ENCODE measurements around the gene UBE2I. TPM values are rescaled to one million over a fixed set of nuclear protein-coding genes. Genes with fewer than 3 reads are reported as not detected.
"Not testable (repeated sequence)": the region's sequence is repeated elsewhere in the genome, so short reads cannot be mapped to it uniquely, and the experiment has no call there.

Gene UBE2I
- total RNA-seq, 1 donor from 2014 or later: 86.6 TPM

DNA sequence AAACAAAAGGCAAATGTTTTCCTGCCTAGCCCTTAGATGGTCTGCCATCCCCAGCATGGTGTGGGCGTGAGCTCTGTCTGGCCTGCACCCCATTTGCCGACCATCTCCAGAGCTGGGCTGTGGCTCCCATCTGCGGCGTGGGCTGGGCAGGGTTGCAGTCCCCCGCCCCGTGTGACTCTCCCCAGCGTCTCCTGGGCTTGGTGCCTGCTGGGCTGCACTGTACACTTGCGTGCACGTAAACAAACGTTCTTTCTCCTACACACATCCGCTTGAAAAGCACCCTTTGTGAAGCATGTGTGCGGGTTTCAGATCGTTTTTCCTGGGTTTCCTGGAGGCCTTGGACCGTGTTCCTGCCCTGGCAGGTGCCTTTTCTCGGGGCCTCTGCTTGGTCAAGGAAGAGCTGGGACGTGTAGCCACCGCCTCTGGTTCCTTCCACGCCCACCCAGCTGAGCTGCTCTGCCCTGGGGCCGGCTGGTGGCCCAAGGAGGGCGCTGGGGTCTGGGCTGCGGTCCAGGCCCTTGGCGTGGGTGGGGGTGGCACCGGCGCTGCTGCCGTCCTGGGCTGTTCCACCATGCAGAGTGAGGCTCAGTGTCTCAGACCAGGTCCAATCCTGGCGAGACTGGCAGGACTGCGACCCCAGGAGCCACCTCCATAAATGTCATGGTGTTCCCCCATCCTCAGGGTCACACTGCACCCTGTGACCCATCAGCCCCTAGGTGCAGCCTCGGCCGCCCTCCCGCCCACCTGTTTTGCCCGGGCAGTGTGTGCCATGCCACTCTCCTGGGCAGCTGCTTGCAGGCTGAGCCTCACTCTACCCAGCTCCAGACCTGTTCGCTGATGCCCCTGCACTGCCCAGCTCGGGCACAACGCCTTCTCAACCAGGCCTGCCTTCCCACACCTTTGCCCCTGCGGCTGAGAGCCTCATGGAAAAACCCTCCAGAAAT, 14.1 kb downstream of the UBE2I start:
- intact Hi-C loops (cut with DNase I): no loop called here
- DNase-seq (ENCODE audit: low spot score): no peak

DNA sequence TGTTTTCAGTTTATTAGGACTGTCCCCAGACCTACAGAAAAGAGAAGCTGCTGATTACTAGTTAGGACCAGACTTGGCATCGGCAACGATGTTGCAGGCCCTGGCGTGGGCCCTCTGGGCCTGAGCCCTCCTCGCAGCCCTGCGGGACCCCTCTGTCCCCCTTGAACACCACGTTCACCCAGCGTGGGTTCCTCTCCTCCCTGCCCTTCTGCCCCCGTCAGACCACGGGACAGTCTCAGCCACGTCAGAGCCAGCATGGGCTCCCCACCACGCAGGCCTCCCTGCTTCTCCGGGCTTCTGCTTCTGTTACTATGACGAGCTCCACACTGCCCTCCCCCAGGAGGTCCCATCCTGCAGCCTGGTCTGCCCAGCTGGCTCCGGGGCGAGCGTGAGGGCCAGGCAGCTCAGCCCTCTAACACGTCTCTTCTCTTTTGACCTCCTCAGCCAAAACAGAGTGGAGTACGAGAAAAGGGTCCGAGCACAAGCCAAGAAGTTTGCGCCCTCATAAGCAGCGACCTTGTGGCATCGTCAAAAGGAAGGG, 14.9 kb downstream of the UBE2I start:
- intact Hi-C loops (cut with DNase I): no loop called here

DNA sequence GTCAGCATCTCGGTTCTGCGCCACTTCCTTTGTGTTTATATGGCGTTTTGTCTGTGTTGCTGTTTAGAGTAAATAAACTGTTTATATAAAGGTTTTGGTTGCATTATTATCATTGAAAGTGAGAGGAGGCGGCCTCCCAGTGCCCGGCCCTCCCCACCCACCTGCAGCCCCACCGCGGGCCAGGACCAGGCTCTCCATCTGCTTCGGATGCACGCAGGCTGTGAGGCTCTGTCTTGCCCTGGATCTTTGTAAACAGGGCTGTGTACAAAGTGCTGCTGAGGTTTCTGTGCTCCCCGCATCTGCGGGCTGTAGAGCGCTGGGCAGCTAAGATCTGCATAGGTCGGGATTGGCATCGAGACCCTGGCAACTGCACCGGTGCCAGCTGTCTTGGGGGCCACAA, 15.8 kb downstream of the UBE2I start:
- no peak for DNase-seq (ENCODE audit: low spot score)
- intact Hi-C loops (cut with DNase I): no loop called here

More for the DNA sequence above, 14.9 kb downstream of the UBE2I start:
- DNase-seq (ENCODE audit: low spot score): no peak

DNA sequence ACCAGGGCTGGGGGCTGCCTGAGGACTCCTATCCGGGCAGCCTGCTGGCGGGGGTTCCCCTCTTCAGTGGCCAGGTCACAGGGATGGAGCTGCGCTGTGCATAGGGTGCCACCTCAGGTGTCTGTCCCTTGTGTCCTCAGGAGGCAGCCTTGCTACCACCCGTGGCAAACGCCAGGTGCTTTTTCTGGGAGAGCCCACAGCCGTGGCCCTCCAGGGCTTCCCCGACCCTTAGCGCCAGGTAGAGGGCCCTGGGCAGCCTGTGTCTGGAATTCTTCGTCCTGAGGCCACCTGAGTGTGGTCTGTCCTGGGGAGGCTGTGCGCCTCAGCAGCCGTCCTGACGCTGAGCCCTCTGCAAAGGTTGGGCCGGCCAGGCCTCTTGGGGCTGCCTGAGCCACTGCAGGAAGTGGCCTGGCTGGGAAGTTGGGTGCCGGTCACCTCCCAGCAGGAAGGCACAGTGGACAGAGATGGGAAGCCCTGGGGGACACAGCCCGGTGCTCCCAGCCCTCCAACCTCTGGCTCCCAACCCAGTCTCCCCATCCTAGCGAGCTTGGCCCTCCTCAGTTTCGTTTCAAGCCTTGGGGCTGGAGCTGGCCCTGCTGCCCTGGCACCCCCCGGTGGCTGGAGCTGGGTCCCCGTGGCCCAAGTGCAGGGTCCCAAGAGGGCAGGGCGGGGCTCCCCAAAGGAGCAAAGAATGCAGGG, 16.4 kb downstream of the UBE2I start:
- DNase-seq (ENCODE audit: low spot score): no peak
- intact Hi-C loops (cut with DNase I): no loop called here

DNA sequence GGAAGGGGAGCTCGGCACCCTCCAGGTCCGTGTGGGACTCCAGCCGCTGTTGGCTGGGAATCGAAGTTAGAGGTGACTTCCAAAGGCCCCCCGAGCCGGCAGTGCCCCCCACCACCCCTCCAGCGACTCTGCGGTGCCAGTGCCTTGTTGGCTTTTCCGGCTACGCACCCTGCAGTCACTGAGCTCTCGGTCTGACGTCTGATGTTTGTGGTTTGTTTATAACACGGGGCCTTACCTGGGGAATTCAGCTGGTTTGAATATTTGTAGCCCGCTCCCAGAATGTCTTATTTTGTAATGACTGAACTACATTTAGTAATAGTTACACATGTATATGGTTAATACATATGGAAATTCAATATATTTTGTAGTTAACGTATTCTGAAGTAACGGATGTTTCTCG, 17.0 kb downstream of the UBE2I start:
- intact Hi-C loops (cut with DNase I): no loop called here

DNA sequence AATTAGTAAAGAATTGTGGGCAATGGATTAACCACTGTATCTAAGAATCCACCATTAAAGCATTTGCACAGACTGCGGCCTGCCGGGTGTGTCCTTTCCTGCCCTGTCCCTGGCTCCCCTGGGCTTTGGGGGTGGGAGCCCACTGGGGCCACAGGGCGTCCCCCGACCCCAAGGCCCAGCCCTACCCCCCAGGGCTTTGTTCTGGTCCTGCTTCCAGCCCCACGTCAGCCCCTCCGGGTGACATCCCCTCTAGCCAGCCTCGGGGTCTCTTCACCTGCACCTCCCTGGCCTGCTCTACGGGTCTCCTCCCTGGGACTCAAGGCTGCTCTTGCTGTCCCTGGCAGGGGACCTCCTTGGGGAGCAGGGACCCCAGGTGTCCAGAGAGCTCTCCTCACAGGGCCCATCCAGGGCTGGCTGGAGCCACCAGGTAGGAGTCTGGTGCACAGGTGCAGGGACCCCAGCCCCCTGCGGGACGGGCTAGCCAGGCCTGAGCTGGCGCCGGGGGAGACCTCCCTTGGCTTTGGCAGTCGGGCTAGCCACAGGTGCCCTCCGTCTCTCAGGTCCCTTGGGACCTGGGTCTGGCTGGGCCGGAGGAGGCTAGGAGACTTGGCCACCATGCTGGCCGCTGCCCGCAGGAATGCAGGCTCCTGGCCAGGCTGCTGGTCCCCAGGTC, 17.6 kb downstream of the UBE2I start:
- intact Hi-C loops (cut with DNase I): no loop called here
- no peak for DNase-seq (ENCODE audit: low spot score)

More for the DNA sequence above, 17.0 kb downstream of the UBE2I start:
- no peak for DNase-seq (ENCODE audit: low spot score)

DNA sequence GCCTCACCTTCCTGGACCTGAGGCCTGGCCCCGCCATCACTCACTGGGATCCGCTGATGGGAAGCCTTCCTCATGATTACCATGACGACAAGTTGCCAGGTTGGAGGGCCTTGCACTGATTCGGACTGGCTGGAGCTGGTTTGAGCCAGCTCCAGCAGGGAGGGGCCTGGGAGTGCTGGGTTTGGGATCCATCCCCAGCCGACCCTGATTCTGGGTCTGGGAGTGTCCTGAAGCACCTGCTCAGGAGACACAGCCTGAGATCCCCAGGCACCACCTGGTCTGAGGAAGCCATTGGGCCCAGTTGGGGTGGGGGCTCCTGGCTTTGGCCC, 18.1 kb downstream of the UBE2I start:
- intact Hi-C loops (cut with DNase I): no loop called here
- DNase-seq (ENCODE audit: low spot score): no peak

DNA sequence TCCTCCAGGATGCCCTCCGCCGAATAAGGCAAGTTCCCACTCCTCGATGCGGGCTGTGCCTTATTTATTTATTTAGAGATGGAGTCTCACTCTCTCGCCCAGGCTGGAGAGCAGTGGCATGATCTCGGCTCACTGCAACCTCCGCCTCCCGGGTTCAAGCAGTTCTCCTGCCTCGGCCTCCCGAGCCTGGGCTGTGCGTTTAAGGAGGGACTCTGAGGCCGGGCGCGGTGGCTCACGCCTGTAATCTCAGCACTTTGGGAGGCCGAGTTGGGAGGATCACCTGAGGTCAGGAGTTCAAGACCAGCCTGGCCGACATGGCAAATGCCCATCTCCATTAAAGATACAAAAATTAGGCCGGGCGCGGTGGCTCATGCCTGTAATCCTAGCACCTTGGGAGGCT, 18.7 kb downstream of the UBE2I start:
- DNase-seq (ENCODE audit: low spot score); intact Hi-C loops (cut with DNase I): not testable (repeated sequence)

DNA sequence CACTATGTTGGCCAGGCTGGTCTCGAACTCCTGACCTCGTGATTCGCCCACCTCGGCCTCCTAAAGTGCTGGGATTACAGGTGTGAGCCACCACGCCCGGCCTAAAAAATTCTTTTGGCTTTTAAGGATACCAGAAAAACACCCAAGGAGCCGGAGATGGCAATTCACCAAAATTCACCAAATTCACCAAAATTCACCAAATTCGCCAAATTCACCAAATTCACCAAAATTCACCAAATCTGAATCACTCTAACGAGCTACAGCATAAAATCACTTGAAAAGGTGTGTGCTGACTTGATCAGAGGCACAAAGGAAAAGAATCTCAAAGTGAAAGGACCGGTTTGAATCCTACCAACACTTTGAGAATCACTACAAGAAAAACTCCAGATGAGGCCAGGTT, 19.5 kb downstream of the UBE2I start:
- intact Hi-C loops (cut with DNase I); DNase-seq (ENCODE audit: low spot score): not testable (repeated sequence)

DNA sequence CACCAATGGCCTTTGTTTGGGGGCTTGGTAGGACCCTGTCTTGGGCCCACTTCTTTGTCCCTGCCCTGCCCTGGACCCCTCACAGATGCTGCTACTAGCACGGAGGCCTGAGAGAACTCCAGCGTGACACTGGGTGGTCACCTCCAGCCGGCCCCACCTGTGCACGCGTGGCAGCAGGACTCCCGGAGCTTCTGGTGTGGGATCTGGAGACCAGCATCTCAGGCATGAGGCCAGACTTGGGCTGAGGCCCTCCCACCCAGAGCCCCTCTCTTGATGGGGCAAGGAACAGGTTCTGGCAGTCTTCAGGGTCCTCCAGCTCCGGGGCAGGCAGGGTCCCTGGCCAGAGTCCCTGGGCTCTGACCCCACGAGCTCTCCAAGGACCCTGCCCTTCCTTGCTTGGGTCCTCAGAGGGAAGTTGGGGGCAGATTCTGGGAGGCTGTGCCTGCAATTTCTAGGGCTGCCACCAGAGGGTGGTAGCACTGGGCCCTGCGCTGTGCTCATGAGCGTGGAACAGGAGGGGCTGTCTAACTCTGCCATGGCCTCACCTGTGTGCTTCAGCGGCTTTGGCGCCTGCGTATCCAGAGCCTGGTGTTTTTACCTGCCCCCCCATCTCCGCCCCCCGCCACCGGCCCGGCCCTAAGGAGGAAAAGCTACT, 21.0 kb downstream of the UBE2I start:
- intact Hi-C loops (cut with DNase I): loop anchor here (10.0 kb wide), 1 partner anchor 56 kb away; no protein-coding TSS in a partner anchor
- DNase-seq (ENCODE audit: low spot score): no peak

DNA sequence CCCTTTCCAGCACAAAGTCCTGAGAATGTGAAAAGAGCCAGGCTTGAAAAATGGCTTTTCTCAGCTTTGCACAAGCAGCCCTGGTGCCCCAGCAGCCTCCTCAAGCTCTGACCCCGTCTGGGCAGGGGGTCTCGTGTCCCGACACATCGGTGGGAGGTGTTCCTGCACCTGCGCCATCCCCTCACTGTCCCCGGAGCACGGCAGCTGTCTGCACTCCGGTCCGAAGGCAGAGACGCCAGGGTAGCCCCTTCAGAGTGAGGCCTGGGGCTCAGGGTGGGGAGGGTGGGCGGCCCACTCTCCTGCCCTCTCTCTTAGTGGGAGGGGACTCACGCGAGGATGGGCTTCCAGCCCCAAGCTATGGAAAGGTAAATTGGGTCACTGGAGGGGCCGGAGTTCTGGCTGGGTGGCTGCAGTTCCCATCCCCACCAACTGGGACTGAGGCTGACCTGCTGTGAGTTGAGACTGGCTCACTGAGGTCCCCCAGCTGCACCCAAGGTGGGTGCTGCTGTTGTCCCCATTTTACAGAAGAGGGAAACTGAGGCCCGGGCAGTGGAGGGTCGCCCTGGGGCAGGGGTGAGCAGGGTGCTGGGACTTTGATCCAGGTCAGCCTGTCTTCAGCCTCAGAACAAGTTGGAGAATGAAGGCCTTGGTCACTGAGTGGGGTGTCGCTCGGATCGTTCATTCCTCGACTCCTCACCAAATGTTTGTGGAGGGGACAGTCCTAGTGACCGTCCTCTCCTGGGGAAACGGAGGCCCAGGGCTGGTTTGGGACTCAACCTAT, 21.7 kb downstream of the UBE2I start:
- intact Hi-C loops (cut with DNase I): loop anchor here (10.0 kb wide), 1 partner anchor 56 kb away; no protein-coding TSS in a partner anchor
- no peak for DNase-seq (ENCODE audit: low spot score)

DNA sequence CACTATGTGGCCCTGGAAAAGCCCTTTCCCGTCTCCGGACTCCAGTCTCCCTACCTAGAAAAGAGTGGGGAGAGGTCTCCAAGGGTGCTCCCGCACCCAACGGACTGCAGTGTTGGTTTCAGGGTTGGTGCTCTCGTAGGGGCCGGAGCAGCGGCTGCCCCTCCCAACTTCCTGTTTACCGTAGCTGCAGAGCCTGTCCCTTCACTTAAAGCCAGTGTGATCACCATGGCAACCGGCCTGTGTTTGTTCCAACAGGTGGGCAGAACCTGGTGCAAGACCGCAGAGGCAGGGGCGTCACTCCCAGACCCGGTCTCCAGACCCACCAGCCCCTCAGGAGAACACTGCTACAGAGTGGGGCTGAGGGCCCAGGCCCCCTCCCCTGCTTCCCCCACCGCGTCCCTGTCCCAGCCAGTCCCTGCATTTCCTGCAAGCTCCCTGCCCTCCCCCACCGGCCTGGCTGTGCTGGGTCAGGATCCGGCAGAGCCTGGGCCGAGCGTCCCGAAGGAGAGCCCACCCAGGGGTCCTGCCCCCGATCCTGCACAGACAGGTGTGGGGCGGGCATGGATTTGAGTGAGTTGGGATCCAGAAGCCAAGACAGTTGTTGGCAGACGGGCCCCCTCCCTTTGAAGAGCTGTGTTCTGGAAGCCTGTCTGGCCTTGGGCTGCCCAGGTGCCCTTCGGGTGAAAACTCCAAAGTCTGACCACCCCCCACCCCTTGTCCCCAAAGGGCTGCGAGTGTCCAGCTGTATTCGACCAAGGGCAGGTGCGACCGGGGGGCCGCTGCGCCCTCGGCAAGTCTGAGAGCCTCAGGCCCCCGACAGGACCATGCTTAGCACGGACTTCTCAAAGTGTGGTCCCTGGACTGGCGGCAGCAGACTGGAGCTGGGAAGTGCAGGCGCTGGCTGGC, 22.5 kb downstream of the UBE2I start:
- intact Hi-C loops (cut with DNase I): loop anchor here (10.0 kb wide), 1 partner anchor 57 kb away; no protein-coding TSS in a partner anchor
- no peak for DNase-seq (ENCODE audit: low spot score)

DNA sequence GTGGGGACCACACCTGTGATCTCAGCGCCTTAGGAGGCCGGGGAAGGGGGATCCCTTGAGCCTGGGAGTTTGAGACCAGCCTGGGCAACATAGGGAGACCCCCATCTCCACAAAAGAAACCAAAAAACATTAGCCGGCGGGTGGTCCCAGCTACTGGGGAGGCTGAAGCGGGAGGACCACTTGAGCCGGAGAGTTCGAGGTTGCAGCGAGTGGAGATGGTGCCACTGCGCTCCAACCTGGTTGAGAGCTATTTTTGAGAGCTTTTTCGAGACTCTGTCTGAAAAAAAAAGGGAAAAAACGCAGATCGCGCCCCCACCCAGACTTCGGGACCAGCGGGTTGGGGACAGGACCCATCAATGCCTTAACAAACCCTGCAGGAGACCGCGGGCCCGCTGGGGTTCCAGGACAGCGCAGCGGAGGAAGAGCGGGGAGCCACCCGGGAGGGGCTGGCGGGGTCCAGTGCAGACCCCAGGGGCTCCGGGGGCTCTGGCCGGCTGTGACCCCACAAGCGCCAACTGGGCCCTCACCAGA, 23.2 kb downstream of the UBE2I start:
- DNase-seq (ENCODE audit: low spot score): no peak
- intact Hi-C loops (cut with DNase I): loop anchor here (10.0 kb wide), 1 partner anchor 58 kb away; no protein-coding TSS in a partner anchor

DNA sequence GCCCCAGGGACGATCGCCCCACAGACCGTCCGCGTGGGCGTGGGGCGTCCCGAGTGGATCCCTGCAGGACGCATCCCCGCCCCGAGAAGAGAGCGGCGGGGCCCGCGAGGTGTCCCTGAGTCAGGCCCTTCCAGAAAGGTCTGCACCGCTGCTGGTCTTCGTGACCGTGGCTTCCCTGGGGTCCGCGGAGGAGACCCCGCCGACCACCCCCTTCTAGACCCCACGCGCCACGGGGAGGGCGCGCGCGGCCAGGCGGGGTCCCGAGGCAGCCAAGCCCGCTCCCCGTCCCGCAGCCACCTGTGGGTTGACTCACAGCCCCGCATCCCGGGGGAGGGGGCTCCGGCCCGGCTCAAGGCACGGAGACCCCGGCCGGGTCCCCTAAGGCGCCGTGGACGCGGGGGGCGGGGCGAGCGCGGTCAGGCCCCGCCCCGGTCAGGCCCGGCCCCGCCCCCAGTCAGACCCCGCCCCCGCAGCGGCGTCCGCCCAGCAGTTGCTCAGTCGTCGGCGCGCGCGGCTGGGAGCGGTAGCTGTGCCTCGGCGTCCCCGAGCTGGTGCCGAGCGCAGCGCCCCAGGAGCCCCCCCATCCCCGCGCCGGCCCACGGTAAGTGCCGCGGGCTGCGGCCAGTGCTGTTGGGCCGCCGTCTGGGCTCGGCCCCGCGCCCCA, 23.8 kb downstream of the UBE2I start, which contains the start of gene BAIAP3:
TSS of gene BAIAP3 (plus strand) at position 497 of the 664 bp plus-strand sequence. CDS start 4,905 bp downstream, outside the sequence.
- DNase-seq (ENCODE audit: low spot score): no peak
- intact Hi-C loops (cut with DNase I): loop anchor here (10.0 kb wide), 1 partner anchor 58 kb away; no protein-coding TSS in a partner anchor

DNA sequence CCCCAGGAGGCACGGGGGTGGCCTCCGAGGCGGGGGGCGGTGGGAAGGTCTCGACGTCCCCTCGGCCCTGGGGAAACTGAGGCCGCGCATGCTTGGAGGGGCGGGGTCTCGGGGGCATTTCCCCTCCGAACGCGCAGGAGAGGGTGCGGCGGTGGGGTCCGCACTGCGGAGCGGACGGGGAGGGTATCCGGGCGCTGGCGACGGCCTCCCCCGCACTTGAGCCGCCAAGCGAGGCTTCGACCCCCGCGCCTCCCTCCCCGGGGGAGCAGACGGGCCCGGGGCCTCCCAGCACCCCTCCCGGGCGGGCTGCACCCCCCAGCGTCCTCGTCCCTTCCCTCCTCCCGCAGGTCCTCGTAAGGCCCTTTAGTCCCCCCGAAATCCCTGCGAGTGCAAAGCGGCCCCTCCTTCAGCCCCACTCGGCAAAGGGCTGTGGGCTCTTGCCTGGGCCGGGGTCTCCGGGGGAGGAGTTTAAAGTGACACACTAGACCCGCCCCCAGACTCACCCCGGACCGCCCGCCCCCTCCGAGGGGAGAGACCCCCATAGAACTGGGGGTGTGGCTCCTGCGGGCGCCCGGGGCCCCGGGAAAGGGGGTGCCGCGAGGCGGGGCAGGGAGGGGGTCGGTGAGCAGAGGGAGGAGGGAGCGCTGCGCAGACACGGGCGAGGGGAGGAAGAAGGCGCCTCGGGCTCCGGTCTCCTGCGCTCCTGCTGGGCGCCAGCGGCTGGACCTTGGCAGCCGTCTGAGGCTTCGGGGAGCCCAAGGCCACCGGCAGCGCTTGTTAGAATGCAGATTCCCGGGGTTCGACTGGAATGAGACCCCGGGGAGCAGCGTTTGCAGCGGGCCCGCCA, 24.6 kb downstream of the UBE2I start:
- intact Hi-C loops (cut with DNase I): loop anchor here (10.0 kb wide), 1 partner anchor 59 kb away; no protein-coding TSS in a partner anchor
- no peak for DNase-seq (ENCODE audit: low spot score)

DNA sequence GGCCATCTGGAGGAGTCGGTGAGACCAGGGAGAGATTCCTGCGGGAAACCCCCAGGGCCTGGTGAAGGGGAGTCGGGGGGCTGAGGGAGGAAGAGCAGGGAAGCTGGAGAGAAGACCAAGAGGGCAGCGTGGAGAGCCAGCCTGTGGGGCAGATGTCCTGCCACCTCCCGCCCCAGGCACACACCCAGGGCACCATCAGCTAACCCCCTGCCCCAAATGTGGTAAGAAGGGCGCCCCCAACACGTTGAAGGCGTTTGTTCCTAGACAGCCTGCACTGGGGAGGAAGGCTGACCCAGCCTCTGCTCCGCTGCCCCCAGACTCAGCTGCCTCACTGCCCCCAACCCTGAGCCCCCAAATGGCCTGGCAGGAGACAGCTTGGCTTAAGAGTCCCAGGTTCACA, 25.3 kb downstream of the UBE2I start:
- no peak for DNase-seq (ENCODE audit: low spot score)
- intact Hi-C loops (cut with DNase I): loop anchor here (10.0 kb wide), 1 partner anchor 60 kb away; no protein-coding TSS in a partner anchor

Data from cardiac septum (tissue), 1 donor.